Fibroblast of lung (primary cell): ENCODE results near the gene ETS1. TPM values are rescaled to one million over a fixed set of nuclear protein-coding genes. Genes with fewer than 3 reads are reported as not detected.

Experiments used
- DNase-seq, 2 donors: peaks; one replicate each; pipeline versions ENCODE4 v3.0.0 to v3.0.0-alpha.2; 2010; ENCODE audit warnings: low read depth in 2 of 2
- H2AFZ ChIP-seq: 2 replicates; pipeline ENCODE4 v1.5.1; 2012; ENCODE audit warnings: low read length, control low read depth, inconsistent platforms
- H3K27ac ChIP-seq: 2 replicates; pipeline ENCODE4 v1.5.1; 2011; ENCODE audit warnings: low read length, control low read depth; ENCODE audit not compliant: insufficient read depth
- H3K27me3 ChIP-seq: 2 replicates; pipeline ENCODE4 v1.5.1; 2011; ENCODE audit warnings: mild to moderate bottlenecking, low read length; ENCODE audit not compliant: control insufficient read depth, insufficient read depth
- H3K36me3 ChIP-seq: 2 replicates; pipeline ENCODE4 v1.5.1; 2011; ENCODE audit warnings: low read length; ENCODE audit not compliant: control insufficient read depth, insufficient read depth
- H3K4me1 ChIP-seq: 2 replicates; pipeline ENCODE4 v1.5.1; 2011; ENCODE audit warnings: low read length; ENCODE audit not compliant: control insufficient read depth, insufficient read depth; ENCODE audit errors: extremely low read depth
- H3K4me2 ChIP-seq: 2 replicates; pipeline ENCODE4 v1.5.1; 2011; ENCODE audit warnings: low read length, control low read depth; ENCODE audit not compliant: insufficient read depth; ENCODE audit errors: extremely low read depth
- H3K4me3 ChIP-seq, 4 experiments: fragments of 200-600 bp in 1 of 4; sonication (generic) in 1 of 4; replicated peaks in 1 of 4; 2 replicates each; pipeline ENCODE4 v1.5.1; 2011 to 2016; ENCODE audit warnings: low read length in 4 of 4, low read depth in 3 of 4, mild to moderate bottlenecking in 3 of 4, control low read depth in 2 of 4, inconsistent platforms in 1 of 4, mixed read lengths in 1 of 4; ENCODE audit not compliant: insufficient read depth in 1 of 4; ENCODE audit errors: control extremely low read depth in 1 of 4
- H3K79me2 ChIP-seq: 2 replicates; pipeline ENCODE4 v1.5.1; 2012; ENCODE audit warnings: mild to moderate bottlenecking, low read length, inconsistent platforms; ENCODE audit not compliant: control insufficient read depth, insufficient read depth
- H3K9ac ChIP-seq: 2 replicates; pipeline ENCODE4 v1.5.1; 2011; ENCODE audit warnings: mild to moderate bottlenecking, low read length, control low read depth; ENCODE audit not compliant: insufficient read depth
- H3K9me3 ChIP-seq: 2 replicates; pipeline ENCODE4 v1.5.1; 2012; ENCODE audit warnings: low read depth, low read length; ENCODE audit not compliant: control insufficient read depth, insufficient read depth
- H4K20me1 ChIP-seq: 2 replicates; pipeline ENCODE4 v1.5.1; 2011; ENCODE audit warnings: low read length; ENCODE audit not compliant: control insufficient read depth, insufficient read depth; ENCODE audit errors: extremely low read depth
- CTCF ChIP-seq, 2 donors: IDR thresholded peaks in 1 of 2; conservative IDR thresholded peaks in 1 of 2; 1 replicate in 1 of 2; 2 replicates in 1 of 2; pipeline ENCODE4 v1.5.1; 2011 to 2012; ENCODE audit warnings: low read length in 2 of 2, control low read depth in 1 of 2, inconsistent platforms in 1 of 2, low read depth in 1 of 2, mild to moderate bottlenecking in 1 of 2
- EZH2 ChIP-seq: IDR thresholded peaks from 2 replicates; pipeline ENCODE4 v1.5.1; 2012; ENCODE audit warnings: low read length, control low read depth, mild to moderate bottlenecking; ENCODE audit errors: missing control alignments
- polyA plus RNA-seq, 2 donors: library from polyadenylated mRNA; depleted of rRNA in 1 of 2; stranded (reverse) in 1 of 2; unstranded in 1 of 2; fragments of >200 nt; gene quantifications; 2 replicates each; pipeline ENCODE4 v1.2.1, GENCODE V29; 2011 to 2012; ENCODE audit warnings: missing spikeins in 1 of 2
- total RNA-seq: library from RNA; depleted of rRNA; stranded (reverse); fragments of >200 nt; gene quantifications from 2 replicates; pipeline ENCODE4 v1.2.1, GENCODE V29; 2014

The ETS1 gene
- total and polyA plus RNA-seq, 2 donors (not counting 1 experiment from before 2014, with no cell fraction given) = 51.5 to 51.7 TPM

- no peaks in the 10 kb centered on the region for H3K27me3 ChIP-seq
- H3K9me3 ChIP-seq = no peaks in the 10 kb centered on the region
- no peak for TF ChIP-seq CTCF (conservative IDR thresholded peaks at IDR 0.05 in 1 of 2, IDR thresholded peaks at IDR 0.05 in 1 of 2; ENCODE audit: low read depth in 1 of 2, low read length in 2 of 2)
- TF ChIP-seq EZH2 = no peak
- no peaks in the 10 kb centered on the region for H3K36me3 ChIP-seq
- H3K79me2 ChIP-seq = no peaks in the 10 kb centered on the region
- H3K27ac ChIP-seq = no peak overlapping the region
- H3K9ac ChIP-seq = no peak overlapping the region
- H3K4me2 ChIP-seq = no peak overlapping the region
- H3K4me3 ChIP-seq = no peak overlapping the region
- no peak overlapping the region for H2AFZ ChIP-seq
- DNase-seq = no peak
- H3K4me1 ChIP-seq = peaks cover 7% of the 10 kb centered on the region
- no peaks in the 10 kb centered on the region for H4K20me1 ChIP-seq
Observed at GRCh38 chr11:128532572-128533091, 54.7 kb downstream of the ETS1 start.

GRCh38 chr11:128532016-128532571 lies 55.3 kb downstream of the ETS1 start:
- TF ChIP-seq EZH2 (no peak), CTCF (conservative IDR thresholded peaks at IDR 0.05 in 1 of 2, IDR thresholded peaks at IDR 0.05 in 1 of 2; ENCODE audit: low read depth in 1 of 2, low read length in 2 of 2) (no peak)
- no peak overlapping the region for H3K9ac ChIP-seq
- H3K9me3 ChIP-seq = no peaks in the 10 kb centered on the region
- no peaks in the 10 kb centered on the region for H4K20me1 ChIP-seq
- no peak for DNase-seq
- H3K4me3 ChIP-seq = no peak overlapping the region
- peaks cover 7% of the 10 kb centered on the region for H3K4me1 ChIP-seq
- H3K4me2 ChIP-seq = no peak overlapping the region
- no peaks in the 10 kb centered on the region for H3K27me3 ChIP-seq
- H3K79me2 ChIP-seq = no peaks in the 10 kb centered on the region
- H2AFZ ChIP-seq = no peak overlapping the region
- H3K27ac ChIP-seq = no peak overlapping the region
- no peaks in the 10 kb centered on the region for H3K36me3 ChIP-seq

- no peaks in the 10 kb centered on the region for H4K20me1 ChIP-seq
- H3K4me3 ChIP-seq = no peak overlapping the region
- TF ChIP-seq EZH2 (no peak), CTCF (conservative IDR thresholded peaks at IDR 0.05 in 1 of 2, IDR thresholded peaks at IDR 0.05 in 1 of 2; ENCODE audit: low read depth in 1 of 2, low read length in 2 of 2) (no peak)
- no peaks in the 10 kb centered on the region for H3K9me3 ChIP-seq
- no peak for DNase-seq
- H3K9ac ChIP-seq = no peak overlapping the region
- H3K79me2 ChIP-seq = no peaks in the 10 kb centered on the region
- no peak overlapping the region for H3K4me2 ChIP-seq
- no peak overlapping the region for H2AFZ ChIP-seq
- no peaks in the 10 kb centered on the region for H3K36me3 ChIP-seq
- no peaks in the 10 kb centered on the region for H3K27me3 ChIP-seq
- no peak overlapping the region for H3K27ac ChIP-seq
- peaks cover 7% of the 10 kb centered on the region for H3K4me1 ChIP-seq
Observed at GRCh38 chr11:128531588-128531987, 55.8 kb downstream of the ETS1 start.
